ENCODE results near the gene CIAO2B.
"Not testable (repeated sequence)": the region's sequence is repeated elsewhere in the genome, so short reads cannot be mapped to it uniquely, and the experiment has no call there.

The CIAO2B gene

DNA sequence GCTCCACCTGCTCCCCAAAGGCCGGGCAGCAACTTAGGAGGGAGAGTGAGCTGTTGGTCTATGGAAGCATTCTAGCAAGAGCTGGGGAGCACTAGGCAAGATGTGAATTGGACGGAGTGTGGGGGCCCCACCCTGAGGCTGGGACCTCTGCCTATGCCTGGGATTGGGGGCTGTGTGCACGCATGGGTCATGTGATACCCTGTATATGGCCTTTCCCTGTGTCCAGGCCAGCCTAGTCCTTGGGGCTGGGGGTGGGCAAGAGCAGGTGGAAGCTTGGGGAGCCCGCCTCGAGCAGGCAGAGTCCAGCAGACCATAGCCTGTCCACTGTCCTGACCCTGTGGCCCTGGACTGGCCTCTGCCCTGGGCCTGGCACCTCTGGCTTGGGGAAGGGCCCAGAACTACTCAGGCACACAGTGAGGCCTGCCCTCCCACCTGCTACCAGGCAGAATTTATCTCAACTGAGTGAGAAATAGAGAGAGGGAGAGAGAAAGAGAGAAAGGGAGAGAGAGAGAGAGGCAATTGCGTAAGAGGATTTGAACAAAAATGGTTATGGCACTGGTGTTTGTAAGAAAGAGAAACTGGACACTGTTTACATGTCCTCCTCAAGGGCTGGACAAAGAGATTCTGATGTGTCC is 34.8 kb downstream of the CIAO2B start:
- no peaks in the 10 kb centered on the region for H3K36me3 Mint-ChIP-seq (ENCODE audit: low read depth)
- no peaks in the 10 kb centered on the region for H3K9me3 Mint-ChIP-seq
- peaks cover 18% of the 10 kb centered on the region for H3K27me3 Mint-ChIP-seq (ENCODE audit: low read depth, poor library complexity)
- peak overlapping the region; percentile 20 for H3K27ac Mint-ChIP-seq
- TF ChIP-seq CTCF (IDR thresholded peaks at IDR 0.05), result no peak
- peaks cover 35% of the 10 kb centered on the region for H3K4me1 Mint-ChIP-seq
- peak overlapping the region; percentile 9 for H3K4me3 Mint-ChIP-seq
- no peak for DNase-seq

DNA sequence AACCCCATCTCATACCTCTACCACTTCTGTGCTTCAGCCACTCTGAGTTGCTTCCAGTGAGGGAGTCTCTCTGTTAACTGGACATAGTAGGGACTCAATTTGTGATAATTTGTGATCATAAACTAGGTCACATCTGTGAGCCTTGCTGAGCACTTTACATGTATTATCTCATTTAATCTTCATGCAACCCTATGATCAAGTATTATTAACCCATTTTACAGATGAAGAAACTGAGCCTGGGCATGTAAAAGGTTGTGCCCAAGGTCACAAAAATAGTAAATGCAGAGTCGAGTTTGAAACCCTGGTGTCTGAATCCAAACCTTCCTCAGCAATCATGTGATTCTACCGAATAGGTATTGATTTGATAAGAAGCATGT is 35.3 kb downstream of the CIAO2B start:
- peaks cover 31% of the 10 kb centered on the region for H3K4me1 Mint-ChIP-seq
- no peak overlapping the region for H3K27ac Mint-ChIP-seq

GRCh38 chr16:66898207-66898606 is 36.0 kb downstream of the CIAO2B start:
- Mint-ChIP-seq H3K27me3 (ENCODE audit: low read depth, poor library complexity) (peaks cover 18% of the 10 kb centered on the region), H3K4me1 (peaks cover 31% of the 10 kb centered on the region), H3K9me3 (no peaks in the 10 kb centered on the region), H3K36me3 (ENCODE audit: low read depth) (no peaks in the 10 kb centered on the region), H3K27ac (no peak overlapping the region), H3K4me3 (no peak overlapping the region)
- DNase-seq, result no peak
- TF ChIP-seq CTCF (IDR thresholded peaks at IDR 0.05), result no peak

More for the DNA sequence above, 35.3 kb downstream of the CIAO2B start:
- no peak overlapping the region for H3K4me3 Mint-ChIP-seq
- H3K27me3 Mint-ChIP-seq (ENCODE audit: low read depth, poor library complexity), result peaks cover 18% of the 10 kb centered on the region
- DNase-seq, result no peak
- no peak for TF ChIP-seq CTCF (IDR thresholded peaks at IDR 0.05)
- no peaks in the 10 kb centered on the region for H3K9me3 Mint-ChIP-seq
- no peaks in the 10 kb centered on the region for H3K36me3 Mint-ChIP-seq (ENCODE audit: low read depth)

GRCh38 chr16:66896682-66897081 is 37.5 kb downstream of the CIAO2B start:
- not testable (repeated sequence) for DNase-seq; H3K4me3 Mint-ChIP-seq; H3K27ac Mint-ChIP-seq; H3K9me3 Mint-ChIP-seq; H3K36me3 Mint-ChIP-seq (ENCODE audit: low read depth)
- Mint-ChIP-seq H3K27me3 (ENCODE audit: low read depth, poor library complexity) (peaks cover 18% of the 10 kb centered on the region), H3K4me1 (peaks cover 31% of the 10 kb centered on the region)

DNA sequence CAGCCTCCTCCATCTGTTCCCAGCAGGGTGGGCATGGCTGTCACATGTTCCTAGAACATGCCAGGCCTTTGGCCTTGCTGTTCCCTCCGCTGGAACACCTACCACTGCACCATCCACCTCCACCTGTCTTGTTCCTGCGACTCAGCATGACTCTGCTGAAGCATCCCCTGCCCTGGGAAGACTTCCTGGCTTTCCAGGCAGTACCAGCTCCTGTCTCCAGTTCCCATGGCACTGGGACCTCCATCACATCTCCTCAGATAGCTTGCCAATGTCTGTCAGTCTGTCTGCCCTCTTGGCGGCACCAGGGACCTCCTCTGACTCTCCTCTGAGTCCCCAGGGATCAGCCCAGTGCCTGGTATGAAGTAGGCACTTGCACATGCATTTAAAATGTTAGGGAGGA is 38.2 kb downstream of the CIAO2B start:
- Mint-ChIP-seq H3K4me3 (no peak overlapping the region), H3K9me3 (no peaks in the 10 kb centered on the region), H3K36me3 (ENCODE audit: low read depth) (no peaks in the 10 kb centered on the region)

DNA sequence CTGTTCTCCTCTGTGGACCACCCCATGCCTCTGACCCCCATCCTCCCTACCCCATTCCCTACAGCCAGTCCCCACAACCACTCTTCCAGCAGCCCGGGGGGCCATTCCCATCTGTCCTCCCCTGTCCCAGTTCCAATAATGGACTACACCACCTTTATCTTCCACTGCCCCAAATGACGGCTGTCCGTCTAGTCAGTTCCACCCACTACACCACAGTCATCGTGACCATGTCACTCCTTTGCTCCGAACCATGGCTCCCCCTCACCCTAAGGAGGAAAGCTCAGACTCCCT is 38.6 kb downstream of the CIAO2B start:
- Mint-ChIP-seq H3K4me3 (no peak overlapping the region), H3K9me3 (no peaks in the 10 kb centered on the region), H3K36me3 (ENCODE audit: low read depth) (no peaks in the 10 kb centered on the region), H3K4me1 (peaks cover 31% of the 10 kb centered on the region), H3K27ac (no peak overlapping the region), H3K27me3 (ENCODE audit: low read depth, poor library complexity) (peaks cover 14% of the 10 kb centered on the region)
- TF ChIP-seq CTCF (IDR thresholded peaks at IDR 0.05), result no peak
- no peak for DNase-seq

More for the DNA sequence above, 38.2 kb downstream of the CIAO2B start:
- peaks cover 34% of the 10 kb centered on the region for H3K4me1 Mint-ChIP-seq
- peaks cover 18% of the 10 kb centered on the region for H3K27me3 Mint-ChIP-seq (ENCODE audit: low read depth, poor library complexity)
- no peak for TF ChIP-seq CTCF (IDR thresholded peaks at IDR 0.05)
- H3K27ac Mint-ChIP-seq, result no peak overlapping the region
- DNase-seq, result no peak

Data from nephron progenitor cell (in vitro differentiated cells).